Fibroblast of skin of left biceps (primary cell): Measurements from ENCODE around the gene LSS.
"Not testable (repeated sequence)": the region's sequence is repeated elsewhere in the genome, so short reads cannot be mapped to it uniquely, and the experiment has no call there.

ENCODE experiments used
- DNase-seq, 2 experiments: peaks; one replicate each; pipeline ENCODE4 v3.0.0-alpha.2; 2013; ENCODE audit warnings: low read depth in 2 of 2

The LSS gene

DNA sequence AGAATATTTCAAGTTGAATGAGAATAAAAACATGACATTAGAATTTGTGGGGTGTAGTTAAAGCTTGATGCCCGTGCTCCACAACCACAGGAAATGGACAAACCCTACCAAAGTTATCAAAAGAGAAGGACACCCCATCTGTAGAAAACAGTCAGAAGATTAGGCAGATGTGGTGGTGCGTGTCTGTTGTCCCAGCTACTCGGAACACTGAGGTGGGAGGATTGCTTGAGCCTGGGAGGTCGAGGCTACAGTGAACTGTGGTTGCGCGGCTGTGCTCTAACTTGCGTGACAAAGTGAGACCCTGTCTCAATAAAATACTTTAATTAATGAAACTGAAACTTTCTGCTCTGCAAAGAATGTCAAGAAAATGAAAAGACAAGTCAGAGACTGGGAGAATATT, 42.9 kb downstream of the LSS start:
- DNase-seq: no peak

DNA sequence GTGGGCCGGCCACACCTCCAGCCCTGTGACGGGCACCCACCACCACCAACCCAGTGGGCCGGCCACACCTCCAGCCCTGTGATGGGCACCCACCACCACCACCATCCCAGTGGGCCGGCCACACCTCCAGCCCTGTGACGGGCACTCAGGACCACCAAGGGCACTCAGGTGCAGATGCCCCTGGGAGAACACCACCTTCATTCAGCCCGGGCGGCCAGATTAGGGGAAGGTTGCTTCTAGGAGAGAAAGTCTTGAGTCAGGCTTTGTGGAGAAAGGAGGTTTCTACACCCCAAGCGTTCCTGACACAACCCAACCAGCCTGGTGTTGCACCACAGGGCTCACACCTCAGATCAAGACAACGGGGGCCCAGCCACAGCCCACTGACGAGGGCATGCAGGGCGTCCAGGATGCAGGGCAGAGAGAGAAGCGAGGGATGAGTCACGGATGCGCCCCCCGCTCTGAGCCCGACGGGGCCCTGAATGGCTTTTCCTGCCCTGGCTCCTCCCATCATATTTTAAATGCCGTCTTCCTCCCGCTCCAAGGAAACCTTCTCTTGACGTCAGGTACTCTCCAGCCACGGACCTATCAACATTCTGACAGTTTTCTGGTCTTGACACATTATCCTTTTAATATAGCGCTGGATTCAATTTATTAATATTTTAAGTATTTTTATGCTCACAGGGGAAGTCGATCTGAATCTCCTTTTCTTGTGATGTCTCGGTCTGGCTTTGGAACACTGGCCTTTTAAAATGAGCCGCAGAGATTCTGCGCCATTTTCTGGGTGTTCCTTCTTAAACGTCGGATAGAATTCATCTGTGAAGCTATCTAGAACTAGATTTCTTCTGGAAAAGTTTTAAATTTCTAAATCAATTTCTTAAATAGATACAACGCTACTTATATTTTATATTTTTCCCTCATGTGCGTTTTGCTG, 43.7 kb downstream of the LSS start:
- peak; percentile 71 for DNase-seq

DNA sequence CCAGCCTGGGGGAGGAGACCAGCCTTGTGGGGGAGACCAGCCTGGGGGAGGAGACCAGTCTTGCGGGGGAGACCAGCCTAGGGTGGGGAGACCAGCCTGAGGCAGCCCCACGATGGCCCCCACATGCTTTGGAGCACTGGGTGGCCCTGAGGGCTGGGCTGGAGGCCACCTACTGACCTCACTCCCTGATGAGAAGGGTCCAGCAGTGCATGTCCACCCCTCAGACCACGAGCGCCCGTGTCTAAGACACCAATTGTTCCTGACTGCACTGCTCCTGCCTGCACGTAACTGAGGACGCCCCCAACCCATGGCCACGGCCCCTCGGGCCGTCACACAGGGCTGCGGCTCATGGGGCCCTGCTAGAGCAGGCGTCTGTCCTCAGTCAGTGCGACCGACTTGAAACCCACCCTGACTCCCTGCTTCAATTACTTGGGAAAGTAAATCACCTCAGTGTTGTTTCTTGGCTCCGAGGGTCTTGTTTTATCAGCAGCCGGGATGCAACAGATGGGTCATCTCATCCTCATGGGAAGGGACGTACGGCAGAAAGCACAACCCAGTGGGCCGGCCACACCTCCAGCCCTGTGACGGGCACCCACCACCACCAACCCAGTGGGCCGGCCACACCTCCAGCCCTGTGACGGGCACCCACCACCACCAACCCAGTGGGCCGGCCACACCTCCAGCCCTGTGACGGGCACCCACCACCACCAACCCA, 44.5 kb downstream of the LSS start, which contains the start of gene SPATC1L:
SPATC1L (minus strand) TSS at position 550 of the 715 bp plus-strand sequence. CDS start 1,643 bp downstream, outside the sequence.
- peak; percentile 47 to 49 for DNase-seq

DNA sequence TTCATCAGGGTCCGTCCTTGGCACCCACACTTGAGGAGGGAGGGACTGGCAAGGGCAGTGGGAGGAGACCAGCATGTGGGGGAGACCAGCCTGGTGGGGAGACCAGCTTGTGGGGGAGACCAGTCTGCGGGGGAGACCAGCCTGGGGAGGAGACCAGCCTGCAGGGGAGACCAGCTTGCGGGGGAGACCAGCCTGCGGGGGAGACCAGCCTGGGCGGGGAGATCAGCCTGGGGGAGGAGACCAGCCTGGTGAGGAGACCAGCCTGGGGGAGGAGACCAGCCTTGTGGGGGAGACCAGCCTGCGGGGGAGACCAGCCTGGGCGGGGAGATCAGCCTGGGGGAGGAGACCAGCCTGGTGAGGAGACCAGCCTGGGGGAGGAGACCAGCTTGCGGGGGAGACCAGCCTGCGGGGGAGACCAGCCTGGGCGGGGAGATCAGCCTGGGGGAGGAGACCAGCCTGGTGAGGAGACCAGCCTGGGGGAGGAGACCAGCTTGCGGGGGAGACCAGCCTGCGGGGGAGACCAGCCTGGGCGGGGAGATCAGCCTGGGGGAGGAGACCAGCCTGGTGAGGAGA, 45.2 kb downstream of the LSS start:
- DNase-seq: not testable (repeated sequence)

DNA sequence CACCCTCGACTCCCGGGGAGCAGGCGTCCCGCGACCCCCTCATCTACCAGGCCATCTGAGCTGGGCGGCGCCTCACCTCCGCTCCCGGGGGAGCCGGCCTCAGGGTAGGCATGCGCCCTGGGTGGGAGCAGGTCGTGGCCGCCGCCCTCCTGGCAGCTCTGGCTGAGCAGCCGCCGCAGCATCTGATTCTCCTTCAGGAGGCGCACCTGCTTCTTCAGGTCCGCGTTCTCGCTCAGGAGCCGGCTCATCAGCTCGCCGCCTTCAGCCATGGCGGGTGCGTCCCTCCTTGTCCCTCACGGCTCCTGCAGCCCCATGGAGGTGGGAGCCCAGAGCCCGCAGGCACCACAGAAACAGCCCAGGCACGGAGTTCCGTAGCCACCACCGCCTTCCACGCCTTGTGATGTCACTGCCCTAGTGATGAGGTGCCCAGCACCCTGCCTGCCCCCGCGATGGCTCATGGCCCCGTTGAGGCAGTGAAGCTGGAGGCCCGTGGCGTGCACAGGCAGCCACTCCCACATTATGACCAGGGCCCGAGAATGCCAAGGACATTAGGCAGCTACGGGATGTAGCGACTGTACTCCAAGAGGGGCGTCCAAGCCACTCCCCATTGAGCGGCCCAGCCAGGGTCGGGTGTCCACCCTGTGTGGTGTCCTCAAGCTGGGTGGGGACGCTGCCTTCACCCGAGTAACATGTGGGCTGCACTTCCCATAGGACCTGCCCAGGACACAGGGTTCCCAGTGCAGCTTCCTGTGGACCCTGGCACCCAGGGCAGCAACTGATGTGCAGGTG, 45.8 kb downstream of the LSS start:
- no peak for DNase-seq

DNA sequence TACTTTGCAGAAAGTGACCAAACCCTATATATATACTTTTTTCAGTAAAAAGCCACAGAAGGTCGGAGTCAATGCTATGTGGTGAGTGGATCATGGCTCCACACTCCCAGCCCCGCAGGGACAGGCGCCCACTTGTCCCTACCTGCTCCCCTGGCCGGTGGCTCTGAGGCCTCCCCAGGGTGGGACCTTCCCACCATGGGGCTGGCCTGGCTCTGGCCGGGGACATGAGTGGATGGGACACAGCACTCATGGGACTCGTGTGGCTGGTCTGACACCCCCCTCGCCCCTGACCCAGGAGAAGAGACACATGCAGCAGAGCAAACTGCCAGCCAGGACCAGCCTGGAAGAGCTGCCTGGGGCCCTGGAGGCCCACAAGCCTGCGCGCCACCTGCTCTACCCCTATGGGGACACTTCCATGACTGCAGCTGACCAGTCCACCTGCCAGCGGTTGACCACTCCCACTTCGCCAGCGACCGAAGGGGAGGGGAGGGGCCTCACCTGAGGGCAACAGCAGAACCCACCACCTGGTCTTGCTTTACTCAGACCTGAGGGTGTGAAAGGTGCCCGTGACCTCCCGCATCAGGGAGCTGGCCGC, 46.5 kb downstream of the LSS start:
- no peak for DNase-seq

DNA sequence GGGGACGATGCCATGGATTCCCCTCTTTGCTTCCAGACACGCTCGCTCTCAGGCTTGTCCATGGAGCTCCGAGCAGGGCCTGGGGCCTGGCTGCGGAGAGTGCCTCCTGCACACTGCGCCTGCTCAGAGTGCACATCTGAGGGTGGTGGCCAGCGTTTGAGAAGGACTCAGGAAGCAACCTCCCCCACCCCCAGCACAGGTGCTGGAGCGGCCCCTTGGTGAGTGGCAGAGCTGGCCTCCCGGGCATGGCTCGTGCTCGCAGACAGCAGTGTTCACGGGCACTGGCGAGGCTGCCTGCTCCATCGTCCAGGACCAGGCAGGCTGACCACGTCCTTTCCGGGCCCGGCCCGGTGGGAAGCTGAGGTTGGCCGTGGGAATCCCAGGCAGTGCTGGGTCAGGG, 47.1 kb downstream of the LSS start:
- DNase-seq: no peak

DNA sequence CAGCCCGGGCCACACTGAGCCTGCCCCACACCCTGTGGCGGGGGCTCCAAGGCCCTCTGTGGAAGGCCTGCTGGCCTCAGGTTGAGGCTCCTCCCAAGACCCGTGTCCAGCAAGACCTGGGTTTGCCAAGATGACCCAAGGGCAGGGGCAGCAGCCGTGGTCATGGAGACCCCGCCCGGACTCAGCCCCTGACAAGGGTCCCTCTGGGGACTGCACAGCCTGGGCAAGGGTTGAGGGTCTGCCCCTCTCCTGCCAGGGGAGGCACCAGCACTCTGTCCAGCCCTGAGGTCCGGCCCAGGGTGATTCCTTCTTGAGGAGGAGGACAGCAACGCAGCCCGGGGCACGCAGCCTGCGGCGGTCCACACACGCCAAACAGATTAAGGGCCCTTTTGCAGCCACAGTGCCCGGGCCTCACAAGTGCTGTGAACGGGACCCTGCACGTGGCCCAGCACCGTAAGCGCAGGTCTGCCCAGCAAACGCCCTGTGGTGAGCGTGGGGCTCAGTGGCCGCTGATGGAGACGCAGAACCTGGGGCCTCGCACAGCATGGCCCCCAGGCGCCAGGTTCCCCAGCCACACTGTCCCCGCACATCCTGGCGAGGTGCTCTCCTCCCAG, 47.7 kb downstream of the LSS start:
- no peak for DNase-seq

DNA sequence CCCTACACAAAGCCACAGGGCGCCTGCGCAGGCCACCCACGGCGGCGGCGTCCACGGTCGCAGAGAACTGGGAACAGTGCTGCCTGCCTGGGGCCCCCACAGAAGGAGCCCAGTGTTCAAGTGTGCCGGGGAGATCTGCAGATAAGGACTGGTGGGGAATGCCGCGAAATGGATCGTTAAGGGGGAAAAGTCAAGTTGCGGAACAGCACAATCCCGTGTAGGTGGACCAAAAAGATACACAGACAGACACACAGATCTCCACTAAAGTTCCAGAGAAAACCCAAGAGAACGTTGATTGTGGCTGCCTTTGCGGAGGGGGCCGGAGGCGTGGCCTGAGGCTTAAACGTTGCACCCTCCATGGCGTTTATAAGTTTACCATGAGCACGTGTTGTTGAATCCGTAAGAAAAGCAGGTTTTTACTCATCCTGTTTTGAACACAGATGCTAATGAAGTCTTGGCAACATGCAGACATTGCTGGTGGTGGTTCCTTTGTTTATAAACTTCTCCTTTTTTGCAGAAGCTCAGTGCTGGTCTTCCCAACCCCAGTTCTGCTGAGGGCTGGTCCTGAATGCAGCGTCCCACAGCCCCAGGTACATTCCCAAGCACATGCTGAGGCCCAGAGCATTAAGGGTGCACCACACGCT, 48.4 kb downstream of the LSS start:
- DNase-seq: no peak

DNA sequence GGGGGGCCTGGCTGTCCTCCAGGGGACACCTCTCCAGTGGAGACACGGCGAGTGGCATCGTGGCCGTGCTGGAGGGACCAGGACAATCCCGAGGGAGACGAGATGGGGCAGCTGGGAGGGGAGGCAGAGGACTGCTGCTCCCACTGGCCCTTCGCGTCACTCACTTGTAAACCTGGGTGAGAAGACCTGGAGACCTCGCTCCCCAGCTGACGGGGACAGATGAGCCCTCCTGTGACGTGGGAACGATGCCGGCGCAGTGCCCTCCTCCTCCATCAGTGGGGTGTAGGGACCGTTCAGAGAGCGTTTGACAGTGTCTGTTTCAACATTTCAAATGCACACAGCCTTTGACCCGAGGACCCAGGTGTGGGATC, 48.9 kb downstream of the LSS start:
- no peak for DNase-seq

DNA sequence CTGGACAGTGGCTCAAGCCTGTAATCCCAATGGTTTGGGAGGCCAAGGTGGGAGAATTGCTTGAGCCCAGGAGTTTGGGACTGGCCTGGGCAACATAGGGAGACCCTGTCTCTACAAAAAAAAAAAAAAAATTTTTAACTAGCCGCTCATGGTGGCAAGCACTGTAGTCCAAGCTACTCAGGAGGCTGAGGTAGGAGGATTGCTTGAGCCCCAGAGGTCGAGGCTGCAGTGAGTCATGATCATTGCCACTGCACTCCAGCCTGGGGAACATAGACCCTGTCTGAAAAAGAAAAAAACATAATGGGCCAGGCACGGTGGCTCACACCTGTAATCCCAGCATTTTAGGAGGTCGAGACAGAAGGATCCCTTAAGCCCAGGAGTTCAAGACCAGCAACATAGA, 49.6 kb downstream of the LSS start:
- no peak for DNase-seq

DNA sequence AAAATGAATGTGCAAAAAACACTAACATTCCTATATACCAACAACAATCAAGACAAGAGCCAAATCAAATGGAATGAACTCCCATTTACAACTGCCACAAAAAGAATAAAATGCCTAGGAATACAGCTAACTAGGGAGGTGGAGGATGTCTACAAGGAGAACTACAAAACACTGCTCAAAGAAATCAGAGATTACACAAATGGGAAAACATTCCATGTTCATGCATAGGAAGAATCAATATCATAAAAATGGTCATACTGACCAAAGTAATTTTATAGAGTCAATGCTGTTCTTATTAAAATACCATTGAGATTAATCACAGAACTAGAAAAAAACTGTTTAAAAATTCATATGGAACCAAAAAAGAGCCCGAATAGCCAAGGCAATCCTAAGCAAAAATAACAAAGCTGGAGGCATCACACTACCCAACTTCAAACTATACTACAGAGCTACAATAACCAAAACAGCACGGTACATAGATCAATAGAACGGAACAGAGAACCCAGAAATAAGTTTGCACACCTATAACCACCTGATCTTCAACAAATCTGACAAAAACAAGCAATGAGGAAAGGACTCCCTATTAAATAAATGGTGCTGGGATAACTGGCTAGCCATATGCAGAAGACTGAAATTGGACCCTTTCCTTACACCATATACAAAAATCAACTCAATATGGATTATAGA, 52.0 kb downstream of the LSS start:
- DNase-seq: not testable (repeated sequence)

DNA sequence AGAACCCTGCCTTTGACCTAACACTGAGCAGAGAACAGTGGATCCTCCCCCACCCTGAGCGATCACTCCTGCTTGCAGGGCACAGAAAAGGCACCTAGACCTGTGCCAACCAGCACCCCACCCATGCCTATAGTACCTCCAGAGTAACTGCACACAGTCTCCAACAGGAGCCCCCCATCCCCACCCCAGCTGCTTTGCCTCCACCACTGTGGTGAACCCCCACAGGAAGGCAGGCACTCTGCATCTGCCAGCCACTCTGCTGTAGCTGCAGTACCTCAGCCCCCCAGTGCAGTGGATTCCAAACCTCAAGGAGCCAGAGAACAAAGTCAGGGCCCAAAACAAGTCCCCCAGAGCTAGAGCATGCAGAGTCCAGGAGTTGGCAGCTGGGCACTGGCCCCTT, 55.0 kb downstream of the LSS start:
- no peak for DNase-seq

DNA sequence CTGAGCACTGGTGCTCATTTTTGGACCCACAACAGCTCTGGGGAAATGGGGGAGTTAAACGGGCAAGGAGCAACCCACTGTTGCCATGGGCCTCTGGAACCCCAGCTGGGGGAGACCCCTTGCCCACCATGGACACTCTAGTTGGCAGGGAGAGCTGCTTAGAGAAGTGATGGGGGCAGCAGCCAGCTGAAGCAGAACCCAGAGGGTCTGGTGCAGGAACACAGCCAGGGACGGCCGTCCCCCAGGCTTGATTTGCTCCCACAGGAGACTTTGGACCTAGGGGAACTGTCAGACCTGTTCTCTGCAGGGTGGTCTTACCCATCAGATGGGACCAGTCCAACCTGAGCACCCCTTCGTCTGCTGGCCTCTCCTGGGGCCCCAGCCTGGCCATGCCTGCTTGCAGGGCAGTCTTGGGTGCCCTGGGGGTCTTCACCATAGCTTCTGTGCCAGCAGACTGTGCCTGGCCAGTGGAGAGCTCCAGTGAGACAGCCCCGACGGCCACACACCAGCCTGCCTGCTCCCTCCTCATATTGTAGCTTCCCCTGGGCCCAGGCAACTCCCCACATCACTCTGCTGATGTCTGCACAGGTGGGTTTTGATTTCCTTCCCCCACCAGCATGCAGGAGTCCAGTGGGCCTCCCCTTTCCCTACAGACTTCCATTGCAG, 55.6 kb downstream of the LSS start:
- no peak for DNase-seq

DNA sequence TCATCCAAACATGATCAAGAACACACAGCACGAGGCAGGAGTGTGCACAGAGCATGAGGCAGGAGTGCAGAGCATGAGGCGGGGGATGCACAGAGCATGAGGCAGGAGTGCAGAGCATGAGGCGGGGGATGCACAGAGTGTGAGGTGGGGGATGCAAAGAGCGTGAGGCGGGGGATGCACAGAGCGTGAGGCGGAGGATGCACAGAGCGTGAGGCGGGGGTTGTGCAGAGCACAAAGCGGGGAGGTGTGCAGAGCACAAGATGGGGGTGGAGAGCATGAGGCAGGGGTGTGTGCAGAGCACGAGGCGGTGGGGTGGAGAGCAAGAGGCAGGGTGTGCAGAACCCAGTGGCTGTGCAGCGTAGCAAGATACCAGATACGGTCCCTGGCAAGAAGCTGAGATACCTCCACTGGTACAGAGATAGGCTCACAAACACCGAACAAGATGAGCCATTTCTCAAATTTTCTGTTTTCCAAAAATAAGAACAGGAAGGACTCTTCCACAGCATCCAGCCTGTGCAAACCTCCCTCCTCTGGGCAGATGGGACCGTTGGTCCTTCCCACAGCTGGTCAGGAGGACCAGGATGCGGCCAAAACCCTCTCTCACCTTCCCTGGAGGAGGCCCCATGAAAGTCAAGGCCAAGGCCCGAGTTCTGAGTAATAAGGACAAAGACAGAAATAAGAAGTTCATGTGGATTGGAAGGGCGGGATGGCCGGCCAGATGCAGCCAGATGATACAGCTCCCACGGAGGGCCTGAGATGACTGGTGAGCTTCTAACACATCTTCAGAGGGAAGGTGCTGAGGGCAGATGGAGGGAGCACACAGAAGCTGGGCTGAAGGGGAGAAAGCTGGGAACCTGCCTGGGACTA, 56.3 kb downstream of the LSS start:
- DNase-seq: no peak

DNA sequence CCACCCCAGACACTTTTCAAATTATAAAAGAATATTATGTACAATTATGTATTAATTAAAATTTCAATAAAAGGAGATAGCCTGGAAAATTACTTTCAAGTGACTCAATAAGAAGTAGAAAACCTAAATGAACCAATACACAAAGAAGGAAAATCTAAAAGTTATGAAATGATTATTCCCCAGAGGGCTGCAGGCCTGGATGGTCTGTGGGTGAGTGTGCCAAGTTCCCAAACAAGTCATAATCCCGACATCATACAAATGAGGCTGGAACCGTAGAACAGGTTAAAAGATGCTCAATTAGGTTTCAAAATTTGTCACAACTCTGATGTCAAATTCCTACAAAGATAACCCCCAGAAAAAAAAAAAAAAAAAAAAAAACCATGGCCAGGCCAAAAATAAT, 57.0 kb downstream of the LSS start:
- no peak for DNase-seq

DNA sequence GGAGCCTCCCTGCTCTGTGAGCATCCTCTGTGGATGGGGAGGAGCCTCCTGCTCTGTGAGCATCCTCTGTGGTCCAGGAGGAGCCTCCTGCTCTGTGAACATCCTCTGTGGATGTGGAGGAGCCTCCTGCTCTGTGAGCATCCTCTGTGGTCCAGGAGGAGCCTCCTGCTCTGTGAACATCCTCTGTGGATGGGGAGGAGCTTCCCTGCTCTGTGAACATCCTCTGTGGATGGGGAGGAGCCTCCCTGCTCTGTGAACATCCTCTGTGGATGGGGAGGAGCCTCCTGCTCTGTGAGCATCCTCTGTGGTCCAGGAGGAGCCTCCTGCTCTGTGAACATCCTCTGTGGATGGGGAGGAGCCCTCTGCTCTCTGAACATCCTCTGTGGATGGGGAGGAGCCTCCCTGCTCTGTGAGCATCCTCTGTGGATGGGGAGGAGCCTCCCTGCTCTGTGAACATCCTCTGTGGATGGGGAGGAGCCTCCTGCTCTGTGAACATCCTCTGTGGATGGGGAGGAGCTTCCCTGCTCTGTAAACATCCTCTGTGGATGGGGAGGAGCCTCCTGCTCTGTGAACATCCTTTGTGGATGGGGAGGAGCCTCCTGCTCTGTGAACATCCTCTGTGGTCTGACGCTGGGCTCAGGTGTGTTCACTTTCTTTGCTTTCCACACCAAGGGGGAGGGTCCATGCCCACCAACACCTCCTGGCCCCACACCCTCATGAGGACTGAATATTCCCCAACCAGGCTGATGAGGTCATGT, 58.0 kb downstream of the LSS start:
- not testable (repeated sequence) for DNase-seq
